ENCODE measurements around the gene ABRACL.

DNA sequence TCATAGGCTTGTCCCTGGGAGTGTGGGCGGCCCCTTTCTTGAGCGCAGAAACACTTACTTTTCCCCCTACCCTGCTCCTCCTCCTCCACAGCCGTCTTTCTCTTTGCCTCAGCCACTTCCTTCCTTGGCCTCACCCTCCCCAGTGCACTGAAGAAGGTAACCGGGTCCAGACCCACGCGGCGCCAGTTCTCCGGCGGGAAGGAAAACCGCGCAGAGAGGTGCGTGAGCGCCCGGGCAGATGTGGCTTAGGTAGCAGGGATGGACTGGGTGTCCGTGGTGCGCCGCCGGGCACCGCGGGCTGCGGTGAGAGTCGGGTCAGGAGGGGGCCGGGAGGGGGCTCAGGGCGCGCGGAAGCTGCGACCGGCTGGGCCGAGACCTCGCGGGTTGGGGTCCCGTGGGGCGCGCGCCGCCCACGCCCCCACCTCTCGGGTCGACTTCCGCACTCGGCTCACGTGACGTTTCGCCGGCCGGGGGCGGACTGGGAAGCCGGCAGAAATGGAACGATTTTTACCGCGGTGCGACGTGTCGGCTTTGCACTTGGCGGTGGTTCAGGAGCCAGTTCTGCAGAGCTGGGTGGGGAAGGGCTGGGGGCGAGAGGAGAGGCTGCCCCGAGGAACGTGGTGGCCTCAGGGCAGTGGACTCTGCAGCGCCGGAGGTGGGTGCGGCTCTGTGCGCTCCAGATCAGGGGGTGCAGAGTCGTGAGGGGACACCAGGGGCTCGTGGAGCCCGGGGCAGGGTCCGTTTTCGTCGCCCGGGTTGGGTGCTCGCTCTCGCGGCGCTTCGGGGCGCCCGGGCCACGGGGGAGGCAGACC lies at the start of gene ABRACL:
- TF ChIP-seq ZNF274 (IDR thresholded peaks at IDR 0.05; ENCODE audit: low read depth, low read length) (no peak), YY1 (IDR thresholded peaks at IDR 0.05; ENCODE audit: insufficient read depth, insufficient read length) (no peak), SUZ12 (IDR thresholded peaks at IDR 0.05; ENCODE audit: extremely low read depth, insufficient read depth, insufficient read length) (no peak)
